HG03175 (cell line): ENCODE data around the gene CYSLTR2.

Source experiments
- ATAC-seq: cut with Tn5 transposase; IDR thresholded peaks from one replicate; pipeline ENCODE4 v1.9.1; 2021; ENCODE audit warnings: mild to moderate bottlenecking, moderate library complexity; ENCODE audit not compliant: unreplicated experiment

CYSLTR2 gene

DNA sequence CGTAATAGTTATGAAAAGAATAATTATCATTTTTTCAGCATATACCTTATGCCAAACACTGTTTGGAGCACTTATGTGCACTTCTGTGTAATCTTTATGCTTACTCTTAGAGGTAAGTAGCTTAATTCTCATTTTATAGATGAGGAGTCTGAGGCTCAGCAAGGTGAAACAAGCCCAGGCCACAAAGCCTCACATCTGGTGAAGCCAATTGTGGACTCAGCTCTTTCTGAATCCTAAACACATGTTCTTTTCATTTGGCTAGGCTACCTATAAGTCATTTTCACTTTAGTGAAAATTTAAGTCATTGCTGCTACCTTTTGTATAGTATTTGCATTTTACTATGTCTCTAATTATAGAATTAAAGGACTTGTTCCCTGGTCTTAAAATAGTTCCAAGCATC, 84.0 kb downstream of the CYSLTR2 start:
- ATAC-seq = no peak

DNA sequence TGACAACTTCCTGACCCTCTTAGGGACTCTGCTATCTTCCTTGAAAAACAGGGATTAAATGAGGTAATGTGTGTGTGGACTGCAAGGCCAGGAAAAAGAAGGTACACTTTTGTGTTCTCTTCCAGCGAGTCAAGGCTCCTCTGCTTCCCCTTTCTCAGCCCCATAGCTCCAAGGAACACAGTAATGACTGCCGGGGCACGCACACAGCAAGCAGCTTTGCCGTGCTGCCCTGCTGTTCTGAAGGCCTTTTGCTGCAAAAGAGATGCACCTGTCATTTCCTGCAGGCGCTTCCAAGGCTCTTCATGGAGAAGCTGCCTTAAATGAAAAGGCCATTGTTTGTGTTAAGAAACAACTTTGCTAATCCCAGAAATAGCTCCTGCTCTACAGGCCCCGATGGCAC, 84.6 kb downstream of the CYSLTR2 start:
- ATAC-seq = no peak

- ATAC-seq = no peak
Observed at GRCh38 chr13:48739386-48739964, 85.7 kb downstream of the CYSLTR2 start.

DNA sequence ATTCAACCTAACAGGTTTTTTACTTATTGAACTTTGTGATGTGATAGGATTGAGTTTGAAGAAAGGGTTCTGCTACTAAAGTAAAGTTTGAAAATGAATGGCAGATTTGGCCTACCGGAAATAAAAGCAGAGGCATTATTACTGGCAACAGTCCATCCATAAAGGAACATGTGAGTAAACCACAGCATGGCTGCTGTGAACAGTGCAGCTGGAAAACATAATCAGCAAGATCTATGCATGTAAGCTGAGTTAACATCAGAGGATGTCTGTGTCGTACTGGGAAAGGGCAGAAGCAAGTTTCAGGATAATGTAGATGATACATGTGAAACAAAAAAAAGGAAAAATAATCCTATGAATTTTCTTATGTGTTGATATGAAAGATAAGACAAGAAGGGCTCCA, 87.6 kb downstream of the CYSLTR2 start:
- no peak for ATAC-seq

GRCh38 chr13:48746821-48747220, 93.1 kb downstream of the CYSLTR2 start:
- no peak for ATAC-seq

GRCh38 chr13:48748681-48749080, 95.0 kb downstream of the CYSLTR2 start:
- ATAC-seq = no peak

DNA sequence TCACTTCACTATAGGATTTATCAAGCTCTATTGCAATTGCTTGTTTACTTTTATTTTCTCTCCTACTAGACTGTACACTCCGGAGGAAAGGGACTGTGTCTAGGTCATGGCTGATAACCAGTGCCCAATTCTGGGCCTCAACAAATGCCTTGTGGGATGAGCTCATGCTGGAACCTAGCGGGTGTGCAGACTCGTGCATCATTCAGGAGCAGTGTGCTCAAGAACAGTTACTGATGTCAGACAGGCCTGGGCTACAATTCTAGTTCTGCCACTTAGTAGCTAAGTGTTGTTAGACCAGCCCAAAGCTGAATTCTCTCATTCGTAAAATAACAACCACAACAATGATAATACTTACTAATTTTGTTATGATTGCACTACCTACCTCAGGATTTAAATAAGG, 95.4 kb downstream of the CYSLTR2 start:
- ATAC-seq = no peak

DNA sequence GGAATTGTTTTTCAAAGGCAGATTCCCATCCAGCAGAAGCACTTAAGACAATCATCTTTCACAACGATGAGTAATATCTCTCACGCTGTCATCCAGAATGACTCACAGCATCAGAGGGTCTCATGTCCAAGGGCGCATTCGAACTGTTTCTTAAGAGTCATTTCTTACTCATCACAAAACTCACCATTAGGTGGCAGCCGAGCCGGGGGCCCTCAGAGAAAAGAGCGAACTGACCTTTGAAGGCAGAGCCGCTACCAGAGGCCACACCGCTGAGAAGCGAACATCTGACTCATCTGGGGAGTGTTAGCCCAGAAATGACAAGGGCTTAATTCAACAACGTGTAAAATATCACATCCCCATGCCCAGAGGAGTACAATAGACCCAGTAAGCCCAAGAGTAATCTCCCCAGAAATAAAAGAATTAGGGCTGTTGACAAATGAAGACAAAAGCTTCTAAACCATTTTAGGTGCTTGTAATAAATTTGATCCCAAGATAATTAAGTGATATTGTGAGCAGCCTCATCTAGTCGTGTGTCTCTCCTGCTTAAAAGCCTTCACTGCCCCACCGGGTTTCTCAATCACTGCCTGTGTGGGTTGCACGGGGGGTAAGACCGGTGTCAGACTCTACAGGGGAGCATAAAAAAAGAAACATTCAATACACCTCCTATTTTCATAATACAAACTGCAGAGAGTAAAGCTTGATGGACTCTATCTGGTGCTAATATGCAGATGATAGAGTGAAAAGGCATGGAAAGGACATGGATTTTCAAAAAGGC, 96.2 kb downstream of the CYSLTR2 start:
- peak; percentile 96 for ATAC-seq

DNA sequence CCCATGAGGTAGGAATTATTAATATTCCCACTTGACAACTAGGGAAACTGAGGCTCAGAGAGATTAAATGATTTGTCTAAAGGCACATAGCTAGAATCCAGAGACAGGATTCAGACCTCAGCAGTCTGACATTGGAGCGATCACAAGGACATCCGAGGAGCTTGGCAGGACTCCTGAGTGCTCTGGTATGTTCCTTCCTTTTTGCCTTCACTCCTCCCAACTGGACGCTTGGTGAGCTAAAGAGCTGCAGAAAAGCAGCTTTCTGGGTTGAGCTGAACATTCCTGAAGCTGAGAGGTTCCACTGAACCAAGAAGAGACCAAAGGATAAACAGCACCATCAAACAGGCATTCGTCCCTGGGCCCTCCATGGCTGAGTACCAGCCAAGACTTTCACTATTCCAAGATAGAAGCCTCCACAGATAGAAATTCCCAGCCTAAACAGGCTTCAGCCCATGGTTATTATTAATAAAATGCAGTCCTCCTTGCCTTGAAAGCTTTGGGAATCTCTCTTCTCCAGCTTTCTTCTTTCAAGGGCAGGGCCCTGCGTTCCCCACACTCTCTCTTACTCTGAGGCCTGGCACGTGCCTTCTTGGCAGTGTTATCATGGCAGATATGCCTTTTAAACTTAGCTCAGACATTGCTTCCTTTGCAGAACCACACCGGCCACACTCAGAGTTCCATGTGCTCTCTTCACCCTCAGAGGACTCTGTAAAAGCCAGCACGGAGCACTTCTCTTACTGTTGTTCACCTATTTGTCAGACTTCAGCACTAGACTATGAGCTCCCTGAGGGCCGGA, 97.1 kb downstream of the CYSLTR2 start:
- no peak for ATAC-seq

DNA sequence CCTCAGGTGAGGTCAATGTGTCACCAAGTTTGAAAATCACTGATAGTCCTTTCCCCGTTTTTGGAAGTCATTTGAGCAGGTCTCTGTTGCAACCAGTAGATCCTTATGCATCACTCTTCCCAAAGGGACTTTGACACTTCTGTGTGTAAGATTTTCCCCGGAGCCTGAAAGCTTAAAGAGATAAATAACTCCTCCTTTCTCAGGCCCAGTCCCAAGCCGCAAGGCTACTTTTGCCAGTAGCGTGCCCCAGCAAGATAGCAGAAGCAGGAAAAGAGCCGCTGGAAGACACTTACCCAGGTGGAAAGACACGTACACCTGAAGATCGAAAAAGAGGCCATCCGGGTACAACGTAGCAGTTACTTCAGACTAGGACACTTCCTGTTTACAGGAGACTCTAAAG, 106.9 kb downstream of the CYSLTR2 start:
- ATAC-seq = no peak
